ENCODE results near the gene EPN1.

The EPN1 gene

GRCh38 chr19:55661826-55662225 is 13.2 kb upstream of the EPN1 start:
- no peak for DNase-seq

- no peak for DNase-seq
Measured at GRCh38 chr19:55663846-55664536, 11.0 kb upstream of the EPN1 start.

GRCh38 chr19:55666343-55667005 is 8.6 kb upstream of the EPN1 start:
- no peak for DNase-seq

DNA sequence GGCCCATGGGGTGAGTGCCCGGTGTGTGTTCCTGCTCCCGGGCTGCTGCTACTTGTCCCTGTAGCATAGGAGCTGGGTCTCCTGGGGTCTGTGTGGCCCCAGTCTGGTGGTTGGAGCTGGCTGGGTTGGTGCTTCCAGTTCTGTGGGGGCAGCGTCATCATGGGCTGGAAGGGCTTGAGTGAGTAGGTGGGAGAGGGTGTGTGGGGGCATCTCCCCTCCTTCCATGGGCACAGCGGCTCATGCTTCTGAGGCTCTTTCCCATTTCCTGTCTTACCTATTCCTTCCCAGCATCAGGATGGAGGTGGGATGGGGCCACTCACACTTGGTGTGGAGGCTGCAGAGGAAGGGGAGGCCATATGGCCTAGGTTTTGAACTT is 8.0 kb upstream of the EPN1 start:
- no peak for DNase-seq

- no peak for DNase-seq
Measured at GRCh38 chr19:55667511-55667910, 7.5 kb upstream of the EPN1 start.

- no peak for DNase-seq
Measured at GRCh38 chr19:55667958-55668357, 7.1 kb upstream of the EPN1 start.

DNA sequence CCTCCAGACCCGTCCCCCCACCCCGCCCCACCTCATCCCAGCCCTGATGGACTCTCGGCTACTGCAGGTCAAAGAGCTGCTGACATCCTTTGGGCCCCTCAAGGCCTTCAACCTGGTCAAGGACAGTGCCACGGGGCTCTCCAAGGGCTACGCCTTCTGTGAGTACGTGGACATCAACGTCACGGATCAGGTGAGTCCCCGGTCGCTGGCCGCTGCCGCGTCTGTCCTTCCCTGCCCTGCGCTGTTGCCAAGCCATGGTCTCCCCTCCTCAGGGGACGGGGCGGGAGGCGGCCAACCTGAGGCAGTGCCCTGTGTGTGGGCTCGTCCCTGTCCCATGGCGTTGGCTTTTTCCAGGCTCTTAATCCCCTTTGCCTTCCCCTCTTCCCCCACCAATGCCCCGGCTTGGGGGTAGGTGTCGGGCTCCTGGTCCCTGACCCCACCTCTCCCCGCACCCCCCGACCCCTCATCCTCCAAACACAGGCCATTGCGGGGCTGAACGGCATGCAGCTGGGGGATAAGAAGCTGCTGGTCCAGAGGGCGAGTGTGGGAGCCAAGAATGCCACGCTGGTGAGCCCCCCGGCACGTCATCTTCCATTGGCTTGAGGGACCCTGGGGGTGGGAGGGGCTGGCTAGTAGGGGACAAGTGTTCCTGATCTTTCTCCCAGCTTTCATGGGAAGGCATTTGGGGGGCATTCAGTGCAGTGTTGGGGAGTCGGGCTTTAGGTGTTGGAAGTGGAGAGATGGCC is 6.2 kb upstream of the EPN1 start:
- DNase-seq: no peak

- DNase-seq: no peak
Measured at GRCh38 chr19:55669418-55670279, 5.4 kb upstream of the EPN1 start.

DNA sequence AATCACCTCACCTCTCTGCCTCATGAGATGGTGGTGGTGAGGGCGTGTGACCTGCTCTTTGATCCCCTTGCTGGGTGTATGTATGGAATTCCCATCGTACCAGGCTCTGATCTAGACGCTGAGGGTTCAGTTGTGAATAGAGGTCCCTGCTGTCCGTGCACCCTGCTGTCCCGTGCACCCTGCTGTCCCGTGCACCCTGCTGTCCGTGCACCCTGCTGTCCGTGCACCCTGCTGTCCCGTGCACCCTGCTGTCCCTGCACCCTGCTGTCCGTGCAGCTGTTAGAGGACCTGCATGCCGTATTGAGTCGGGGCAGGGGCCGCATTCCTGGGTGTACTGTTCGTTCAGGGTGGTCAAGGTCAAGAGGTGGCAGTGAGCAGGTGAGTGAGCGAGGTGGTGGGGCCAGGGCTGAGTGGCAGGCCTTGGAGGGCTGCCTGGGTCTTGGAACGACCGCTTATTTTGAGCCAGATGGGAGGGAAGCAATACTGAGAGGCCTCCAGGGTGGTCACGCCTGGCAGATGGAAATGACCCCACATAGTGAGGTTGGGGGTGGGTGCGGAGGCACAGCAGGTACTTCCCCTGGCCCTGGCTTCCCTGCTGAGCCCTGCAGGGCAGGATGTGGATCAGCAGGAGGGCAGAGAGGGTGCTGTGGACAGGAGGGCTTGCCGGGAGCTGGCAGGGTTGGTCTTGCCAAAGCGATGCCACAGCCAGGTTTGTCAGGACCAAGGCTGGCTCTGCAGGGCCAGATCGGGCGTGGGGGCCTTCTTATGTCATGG is 4.6 kb upstream of the EPN1 start:
- no peak for DNase-seq

DNA sequence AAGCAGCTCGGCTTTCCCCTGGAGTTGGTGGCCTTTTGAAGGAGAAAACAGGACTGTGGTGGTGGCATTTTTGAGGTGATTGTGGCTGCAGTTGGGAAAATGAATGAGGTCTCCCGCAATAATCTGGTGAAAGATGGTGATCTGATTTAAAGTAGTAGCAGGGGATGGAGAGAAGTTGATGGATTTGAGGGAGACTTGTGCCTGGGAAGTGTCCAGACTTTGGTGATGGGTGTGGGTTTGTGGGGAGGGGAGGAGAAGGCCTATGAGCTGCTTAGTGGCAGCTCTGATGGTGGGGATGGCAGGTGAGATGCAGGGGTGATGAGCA is 4.0 kb upstream of the EPN1 start:
- no peak for DNase-seq

GRCh38 chr19:55672418-55672817 is 2.6 kb upstream of the EPN1 start:
- no peak for DNase-seq

DNA sequence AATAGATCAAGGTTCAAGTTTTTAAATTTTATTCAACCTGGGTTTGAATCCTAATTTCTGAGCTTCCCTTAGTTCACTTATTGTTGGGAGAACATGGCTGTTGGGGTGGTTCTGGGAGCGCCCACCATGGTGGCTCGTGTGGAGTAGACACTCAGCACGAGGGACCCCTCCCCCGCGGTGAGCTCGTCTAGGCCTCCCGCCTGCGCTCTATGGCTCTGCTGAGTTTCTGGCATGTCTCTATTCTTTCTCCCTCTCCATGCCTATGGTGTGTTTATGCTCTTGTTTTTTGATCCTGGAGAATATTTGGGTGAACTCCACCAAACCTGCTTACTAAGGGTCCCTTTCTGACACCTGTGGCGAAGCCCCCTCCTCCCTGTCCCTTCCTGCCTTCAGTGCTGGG is 1.6 kb upstream of the EPN1 start:
- no peak for DNase-seq

- no peak for DNase-seq
Measured at GRCh38 chr19:55673889-55674288, 1.1 kb upstream of the EPN1 start.

GRCh38 chr19:55674459-55674840 is 576 bp upstream of the EPN1 start:
- DNase-seq: no peak

GRCh38 chr19:55675661-55676354 is 782 bp downstream of the EPN1 start:
- no peak for DNase-seq

- no peak for DNase-seq
Measured at GRCh38 chr19:55676383-55676782, 1.4 kb downstream of the EPN1 start.

DNA sequence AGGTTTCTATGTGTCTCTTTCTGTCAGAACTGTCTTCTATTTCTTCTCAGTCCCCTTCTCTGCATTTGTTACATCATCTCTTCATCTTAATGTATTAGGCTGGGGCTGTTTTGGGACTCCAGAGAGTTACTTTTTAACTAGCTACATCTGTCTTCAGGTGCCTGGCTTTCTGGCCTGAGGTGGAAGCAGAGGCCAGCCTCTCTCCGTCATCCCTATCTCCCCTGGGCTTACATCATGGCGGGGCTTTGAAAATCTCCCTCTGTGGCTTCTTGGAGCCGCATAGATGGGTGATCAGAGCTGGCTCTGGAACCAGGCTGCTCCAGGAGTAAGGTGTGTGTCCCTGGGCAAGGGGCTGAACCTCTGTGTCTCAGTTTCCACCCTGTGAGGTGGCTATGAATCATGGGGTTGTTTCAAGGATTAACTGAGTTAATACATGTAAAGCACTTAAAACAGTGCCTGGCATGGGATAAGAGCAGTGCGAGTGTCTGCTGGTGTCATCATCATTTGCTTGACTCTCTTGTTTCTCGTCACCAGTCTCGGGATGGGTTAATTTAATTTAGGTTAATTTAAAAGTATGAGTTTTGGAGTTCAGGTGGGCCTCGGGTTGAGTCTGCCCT is 2.0 kb downstream of the EPN1 start:
- no peak for DNase-seq

GRCh38 chr19:55677572-55678028 is 2.6 kb downstream of the EPN1 start:
- DNase-seq: no peak

GRCh38 chr19:55678121-55678671 is 3.2 kb downstream of the EPN1 start:
- no peak for DNase-seq

- DNase-seq: no peak
Measured at GRCh38 chr19:55679343-55680257, 4.6 kb downstream of the EPN1 start.

Measured in retina (tissue), 1 donor.